DMS114 treated with DMSO at 0.1 percent for 48 hours (cell line): Measurements from ENCODE around the gene SCAMP2.

Source experiments
- DNase-seq: peaks from one replicate; lab custom pipeline; 2025; ENCODE audit not compliant: unreplicated experiment; lab: John Stamatoyannopoulos, UW

The SCAMP2 gene

DNA sequence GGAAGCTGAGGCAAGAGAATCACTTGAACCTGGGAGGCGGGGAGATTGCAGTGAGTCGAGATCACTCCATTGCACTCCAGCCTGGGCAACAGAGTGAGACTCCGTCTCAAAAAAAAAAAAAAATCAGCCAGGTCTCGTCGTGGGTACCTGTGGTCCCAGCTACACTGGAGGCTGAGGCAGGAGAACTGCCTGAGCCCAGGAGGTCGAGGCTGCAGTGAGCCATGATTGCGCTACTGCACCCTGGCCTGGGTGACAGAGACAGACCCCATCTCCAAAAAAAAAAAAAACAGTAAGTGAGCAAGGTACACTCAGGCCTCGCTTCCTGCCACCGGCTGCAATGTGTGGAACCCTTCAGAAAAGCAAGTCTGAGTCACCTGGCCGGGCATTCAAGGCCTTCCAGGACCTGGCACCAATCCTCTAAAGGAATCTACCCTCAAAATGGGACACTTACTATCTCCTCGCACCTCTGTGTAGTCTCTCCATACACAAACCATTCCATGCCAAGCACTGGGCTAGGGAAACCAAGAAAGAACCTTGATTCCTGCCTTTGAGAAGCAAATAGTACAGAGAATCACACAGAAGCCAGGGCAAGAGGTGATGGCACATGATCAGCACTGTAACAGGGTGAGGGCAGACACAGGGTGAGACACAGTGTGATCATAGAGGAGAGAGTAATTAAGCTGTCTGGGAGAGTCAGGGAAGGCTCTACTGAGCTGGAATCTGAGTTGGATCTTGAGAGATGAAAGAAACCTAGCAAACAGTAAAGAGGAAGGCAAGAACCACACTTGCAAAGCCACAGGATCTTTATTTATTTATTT, 9.7 kb downstream of the SCAMP2 start:
- DNase-seq: no peak

DNA sequence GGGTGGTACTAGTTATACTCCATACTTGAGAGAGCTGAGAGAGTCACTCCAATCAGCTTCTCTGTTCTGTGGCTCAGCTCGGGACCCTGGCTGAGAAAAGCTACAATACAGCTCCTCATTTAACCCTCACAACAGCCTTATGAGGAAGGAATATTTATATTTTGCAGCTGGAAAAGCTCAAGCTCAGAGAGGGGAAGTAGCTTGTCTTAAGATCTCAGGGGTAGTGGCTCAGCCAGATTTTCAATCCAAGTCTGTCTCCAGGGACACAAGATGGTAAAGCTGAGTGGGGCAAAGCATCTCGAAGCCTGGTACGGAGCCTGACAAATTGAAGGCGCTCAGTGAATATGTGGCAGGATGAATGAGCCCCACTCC, 14.8 kb downstream of the SCAMP2 start:
- no peak for DNase-seq

DNA sequence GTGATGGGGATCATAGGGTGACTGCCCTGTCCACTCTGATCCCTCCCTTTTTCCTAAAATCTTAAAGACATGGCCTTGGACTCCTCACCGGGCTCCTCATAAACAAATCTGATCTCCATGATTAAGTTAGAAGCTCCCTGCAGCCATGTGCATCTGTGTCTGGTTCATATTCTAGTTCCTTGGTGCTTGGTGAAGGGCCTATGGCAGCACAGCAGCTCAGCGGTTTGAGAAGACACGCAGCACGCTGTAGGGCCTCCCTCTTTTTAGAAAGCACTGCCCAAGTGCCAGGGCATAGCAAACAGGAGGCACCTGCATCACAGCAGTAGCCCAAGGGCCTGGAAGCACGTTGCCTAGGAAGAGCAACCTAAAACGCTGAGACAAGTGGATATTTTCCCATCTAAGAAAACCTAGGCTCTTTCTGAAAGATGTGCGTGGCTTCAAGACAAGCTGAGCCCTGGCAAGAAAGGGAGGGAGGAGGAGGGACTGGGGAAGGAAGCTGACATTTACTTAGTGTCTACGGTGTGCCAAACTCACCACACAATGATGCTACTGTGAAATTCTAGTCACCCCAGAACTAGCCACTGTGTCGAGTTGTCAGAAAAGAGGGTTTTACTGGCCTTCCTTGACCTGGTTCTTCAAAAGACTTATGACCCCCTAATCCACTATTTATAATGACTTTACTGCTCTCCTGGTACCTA, 15.3 kb downstream of the SCAMP2 start:
- DNase-seq: no peak

DNA sequence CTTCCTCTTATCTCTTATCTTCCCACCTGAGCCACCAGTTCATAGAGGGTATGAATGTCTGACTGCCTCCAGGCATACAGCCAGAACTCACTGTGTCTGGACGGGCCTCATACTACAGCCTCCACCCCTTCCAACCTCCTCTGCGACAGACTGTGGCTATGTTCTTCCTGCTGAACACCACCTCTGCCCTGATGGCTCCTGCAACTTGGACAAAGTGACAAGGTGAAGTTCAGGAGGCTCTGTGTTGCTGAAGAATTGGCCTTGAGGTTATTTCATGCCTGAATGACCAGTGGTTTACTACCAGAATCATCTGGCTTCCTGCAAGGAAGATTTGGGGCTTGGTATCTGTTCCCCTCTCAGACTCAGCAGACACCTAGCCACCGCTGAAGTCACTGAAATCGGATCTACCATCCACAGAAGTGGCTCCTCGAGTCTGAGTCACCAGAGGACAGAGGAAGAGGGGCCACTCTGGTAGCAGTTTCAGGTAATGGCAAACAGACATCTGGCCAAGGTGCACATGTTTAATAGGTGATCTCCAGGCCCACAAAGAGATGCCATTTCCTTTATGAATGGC, 16.0 kb downstream of the SCAMP2 start:
- no peak for DNase-seq

DNA sequence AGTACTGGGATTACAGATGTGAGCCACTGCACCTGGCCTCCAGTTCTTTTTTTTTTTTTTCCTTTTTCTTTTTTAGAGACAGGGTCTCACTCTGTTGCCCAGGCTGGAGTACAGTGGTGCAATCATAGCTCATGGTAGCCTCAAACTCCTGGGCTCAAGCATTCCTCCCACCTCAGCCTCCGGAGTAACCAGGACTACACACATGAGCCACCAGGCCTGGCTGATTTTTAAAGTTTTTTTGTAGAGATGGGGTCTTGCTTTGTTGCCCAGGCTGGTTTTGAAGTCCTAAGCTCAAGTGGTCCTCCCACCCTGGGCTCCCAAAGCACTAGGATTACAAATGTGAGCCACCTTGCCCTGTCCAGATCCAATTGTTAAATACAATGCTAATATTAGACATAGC, 16.6 kb downstream of the SCAMP2 start:
- DNase-seq: no peak

DNA sequence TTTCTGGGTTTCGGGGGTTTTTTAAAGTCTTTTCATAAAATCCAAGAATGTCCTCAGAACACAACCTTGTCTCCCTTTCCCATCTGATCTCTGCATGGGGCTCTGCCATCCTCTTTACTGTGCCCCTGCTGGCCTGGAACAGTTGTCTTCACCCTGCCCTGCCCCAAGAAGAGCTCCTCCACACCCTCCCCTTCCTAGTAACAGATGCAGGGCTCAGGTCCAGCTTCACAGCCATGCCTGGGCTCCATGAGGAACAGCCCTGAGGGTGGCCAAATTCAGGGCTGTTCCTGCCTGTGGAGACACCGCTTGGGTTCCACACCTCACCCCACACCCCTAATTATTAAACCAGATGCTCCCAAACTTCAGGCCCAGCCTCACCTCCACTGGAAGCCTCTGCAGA, 17.3 kb downstream of the SCAMP2 start:
- DNase-seq: no peak

DNA sequence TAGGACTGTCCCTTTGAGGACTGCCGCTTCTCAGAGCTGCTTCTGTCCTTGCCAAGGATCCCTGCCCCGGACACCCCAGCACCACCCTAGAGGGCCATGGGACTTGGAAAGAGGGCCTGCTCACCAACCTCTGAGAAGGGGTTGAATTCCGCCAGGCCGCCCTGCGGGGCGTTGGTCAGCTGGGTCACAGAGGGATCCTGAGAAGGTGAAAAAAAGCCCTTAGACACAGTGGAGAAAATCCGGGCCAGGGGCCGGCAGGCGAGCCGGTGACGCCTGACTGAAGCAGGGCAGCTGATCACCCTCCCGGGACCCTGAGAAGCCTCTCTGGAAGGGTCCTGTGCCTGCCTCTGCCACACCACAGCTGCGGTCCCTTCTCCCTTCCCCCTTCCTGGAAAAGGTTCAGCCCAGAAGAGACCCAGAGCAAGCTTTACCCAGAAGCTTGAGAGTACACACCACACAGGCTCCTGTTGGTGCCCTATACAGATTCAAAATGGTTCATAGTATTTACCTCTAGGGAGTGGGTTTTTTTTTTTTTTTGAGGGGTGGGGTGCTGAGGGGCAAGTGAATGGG, 18.6 kb downstream of the SCAMP2 start:
- DNase-seq: no peak

DNA sequence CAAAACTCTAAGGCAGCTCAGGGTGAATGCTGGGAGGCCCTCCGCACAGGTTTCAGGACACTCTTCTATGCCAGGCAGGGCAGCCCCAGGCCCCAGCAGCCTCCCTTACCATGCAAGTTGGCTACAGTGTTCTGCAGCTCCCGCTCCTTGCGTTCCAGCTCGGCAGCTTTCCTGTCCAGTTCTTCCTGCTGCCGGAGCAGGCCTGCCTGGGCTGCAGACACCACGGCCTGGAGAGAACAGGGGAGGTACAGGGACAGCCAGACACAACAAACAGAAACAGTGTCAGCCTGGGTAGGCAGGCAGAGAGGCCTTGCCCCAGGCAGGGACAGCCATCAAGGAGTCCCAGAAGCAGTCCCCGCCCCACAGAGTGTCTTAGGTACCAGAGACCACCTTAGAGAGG, 21.2 kb downstream of the SCAMP2 start:
- DNase-seq: no peak

DNA sequence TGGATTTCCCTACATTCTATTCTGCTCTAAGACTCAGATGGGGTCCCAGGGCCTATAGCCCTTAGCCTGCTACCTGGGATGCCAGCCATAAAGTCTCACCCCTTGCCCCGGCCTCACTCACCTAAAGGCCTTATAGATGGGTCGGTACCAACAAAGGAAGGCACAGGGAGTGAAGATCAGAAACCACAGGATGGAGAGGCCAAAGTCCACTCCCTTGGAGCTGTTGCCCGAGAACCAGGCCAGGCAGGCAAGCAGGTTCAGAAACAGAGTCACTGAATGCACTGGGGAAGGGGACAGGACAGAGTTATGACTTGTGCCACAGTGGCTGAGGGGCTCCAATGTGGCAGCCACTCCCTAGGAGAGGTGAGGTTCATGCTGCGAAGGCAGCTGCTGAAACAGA, 22.8 kb downstream of the SCAMP2 start:
- no peak for DNase-seq

DNA sequence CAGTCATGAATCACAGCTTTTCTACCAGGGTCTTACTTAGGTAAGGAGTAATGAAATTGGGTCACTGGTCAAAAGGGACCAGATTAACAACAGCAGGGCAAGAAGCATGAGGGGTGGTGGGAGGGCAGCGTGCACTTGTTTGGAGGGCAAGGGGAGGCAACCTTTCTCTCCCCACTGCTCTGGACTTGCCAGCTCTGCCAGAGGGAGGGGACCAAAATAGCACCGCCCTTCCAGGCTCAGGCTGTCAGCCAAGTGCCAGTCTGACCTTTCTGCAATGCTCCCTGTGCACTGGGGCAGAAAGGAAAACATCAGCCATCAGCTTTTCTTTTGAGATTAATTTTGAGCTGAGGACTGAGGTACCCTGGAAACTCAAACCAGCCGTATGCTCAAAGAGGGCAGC, 25.7 kb downstream of the SCAMP2 start:
- DNase-seq: no peak

DNA sequence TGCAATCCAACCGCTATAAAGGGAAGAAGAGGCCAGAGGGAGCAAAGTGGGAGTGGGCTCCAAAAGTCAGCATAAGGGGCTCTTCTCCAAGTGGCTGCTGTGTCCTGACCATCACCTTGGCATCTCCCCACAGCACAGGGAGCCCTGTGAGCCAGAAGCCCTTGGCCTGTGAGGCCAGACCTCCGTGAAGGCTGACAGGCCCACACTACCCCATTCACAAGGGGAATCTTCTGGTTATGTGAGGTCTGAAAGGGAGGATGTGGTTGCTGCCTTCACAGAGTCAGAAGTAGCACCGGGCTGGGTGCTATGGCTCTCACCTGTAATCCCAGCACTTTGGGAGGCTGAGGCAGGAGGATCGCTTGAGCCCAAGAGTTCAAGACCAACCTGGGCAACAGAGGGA, 27.6 kb downstream of the SCAMP2 start:
- no peak for DNase-seq

DNA sequence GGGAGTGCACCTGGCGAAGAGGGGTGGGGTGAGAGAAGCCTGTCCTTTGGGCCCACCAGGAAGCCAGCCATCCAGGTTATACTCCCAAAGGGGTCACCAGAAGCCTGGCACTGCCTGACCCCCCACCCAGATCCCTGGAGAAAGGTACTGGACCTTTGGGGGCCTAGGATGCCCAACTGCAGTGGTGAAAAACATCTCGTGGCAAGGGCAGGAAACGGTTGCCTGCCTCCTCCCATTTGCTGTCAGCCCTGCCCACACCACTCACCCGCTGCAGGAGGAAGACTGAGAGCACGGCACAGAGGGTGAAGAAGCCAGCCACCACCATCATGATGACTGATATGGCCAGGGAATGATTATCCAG, 28.0 kb downstream of the SCAMP2 start:
- no peak for DNase-seq

DNA sequence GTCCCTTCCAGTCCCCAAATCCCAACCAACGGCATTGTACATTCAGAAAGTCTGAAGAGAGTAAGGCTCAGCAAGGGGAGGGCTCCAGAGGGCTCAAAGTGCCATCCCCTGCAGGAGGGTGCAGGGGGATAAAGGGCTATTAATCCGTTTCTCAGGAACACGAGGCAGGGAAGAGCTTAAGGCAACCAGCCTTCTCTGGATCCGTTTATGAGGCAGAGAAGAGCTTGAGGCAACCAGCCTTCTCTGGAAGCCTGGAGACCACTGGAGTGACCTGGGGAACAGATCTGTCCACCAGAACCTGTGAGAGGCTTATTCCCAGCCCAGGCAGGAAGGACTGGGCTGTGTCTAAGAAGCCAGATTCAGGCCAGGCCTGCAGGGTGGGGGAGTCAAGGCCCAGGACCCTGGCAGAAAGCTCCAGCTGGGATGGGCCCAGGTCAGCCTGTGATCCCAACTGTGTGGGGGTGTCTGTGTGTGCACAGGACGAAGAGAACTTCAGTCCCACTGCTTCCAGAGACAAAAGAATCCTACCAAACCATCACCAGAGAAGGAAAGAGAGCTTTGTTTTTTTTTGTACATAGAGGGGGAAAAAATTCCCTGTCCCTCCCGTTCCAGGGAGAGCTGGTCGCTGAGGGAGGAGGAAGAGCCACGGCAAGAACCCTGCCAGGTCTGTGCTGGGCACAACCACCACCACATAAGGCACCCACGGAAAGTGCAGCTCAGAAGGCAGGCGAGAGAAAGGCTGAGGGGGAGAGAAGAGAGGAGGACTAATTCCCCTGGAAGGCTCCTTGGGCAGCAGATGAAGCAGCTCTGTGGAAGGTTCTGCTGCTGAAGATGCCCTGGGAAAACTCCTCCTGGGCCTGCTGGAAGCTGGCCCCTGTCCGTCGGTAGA, 28.6 kb downstream of the SCAMP2 start:
- no peak for DNase-seq

DNA sequence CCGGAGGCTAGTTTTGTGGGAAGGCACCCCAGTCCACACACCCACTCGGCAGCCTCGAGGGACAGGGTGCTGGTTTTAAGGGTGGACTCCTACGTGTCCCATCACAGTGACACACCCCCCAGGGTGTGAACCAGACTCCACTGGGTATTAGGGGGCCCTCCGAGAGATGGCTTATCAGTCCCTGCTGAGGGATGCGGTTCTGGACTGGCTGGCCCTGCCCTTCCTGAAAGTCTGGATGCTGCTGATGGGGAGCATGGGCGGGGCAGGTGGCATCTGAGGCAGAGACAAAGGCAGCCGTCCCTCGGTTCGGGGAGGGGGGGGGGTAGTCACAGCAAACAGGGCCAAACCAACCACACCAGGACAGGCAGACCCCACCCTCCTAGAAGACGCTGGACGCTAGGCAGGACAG, 29.3 kb downstream of the SCAMP2 start:
- DNase-seq: no peak

DNA sequence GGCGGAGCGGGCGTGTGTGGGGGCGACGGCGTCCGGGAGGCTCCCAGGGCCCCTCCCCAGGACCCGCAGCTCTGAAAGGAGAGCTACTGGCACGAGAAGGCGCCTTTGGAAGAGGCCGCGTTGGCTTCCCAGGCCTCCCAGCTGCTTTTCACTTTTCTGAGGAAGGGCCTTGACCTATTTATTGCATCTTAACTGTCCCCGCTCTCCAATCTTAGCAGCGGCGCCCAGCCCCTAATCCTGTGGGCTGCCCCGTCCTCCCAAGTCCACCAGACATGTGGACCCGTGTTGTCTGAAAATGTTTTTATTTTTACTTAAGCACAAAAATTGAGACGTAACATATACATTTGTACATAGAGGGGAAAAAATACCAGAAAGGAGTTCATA, 29.7 kb downstream of the SCAMP2 start:
- no peak for DNase-seq

DNA sequence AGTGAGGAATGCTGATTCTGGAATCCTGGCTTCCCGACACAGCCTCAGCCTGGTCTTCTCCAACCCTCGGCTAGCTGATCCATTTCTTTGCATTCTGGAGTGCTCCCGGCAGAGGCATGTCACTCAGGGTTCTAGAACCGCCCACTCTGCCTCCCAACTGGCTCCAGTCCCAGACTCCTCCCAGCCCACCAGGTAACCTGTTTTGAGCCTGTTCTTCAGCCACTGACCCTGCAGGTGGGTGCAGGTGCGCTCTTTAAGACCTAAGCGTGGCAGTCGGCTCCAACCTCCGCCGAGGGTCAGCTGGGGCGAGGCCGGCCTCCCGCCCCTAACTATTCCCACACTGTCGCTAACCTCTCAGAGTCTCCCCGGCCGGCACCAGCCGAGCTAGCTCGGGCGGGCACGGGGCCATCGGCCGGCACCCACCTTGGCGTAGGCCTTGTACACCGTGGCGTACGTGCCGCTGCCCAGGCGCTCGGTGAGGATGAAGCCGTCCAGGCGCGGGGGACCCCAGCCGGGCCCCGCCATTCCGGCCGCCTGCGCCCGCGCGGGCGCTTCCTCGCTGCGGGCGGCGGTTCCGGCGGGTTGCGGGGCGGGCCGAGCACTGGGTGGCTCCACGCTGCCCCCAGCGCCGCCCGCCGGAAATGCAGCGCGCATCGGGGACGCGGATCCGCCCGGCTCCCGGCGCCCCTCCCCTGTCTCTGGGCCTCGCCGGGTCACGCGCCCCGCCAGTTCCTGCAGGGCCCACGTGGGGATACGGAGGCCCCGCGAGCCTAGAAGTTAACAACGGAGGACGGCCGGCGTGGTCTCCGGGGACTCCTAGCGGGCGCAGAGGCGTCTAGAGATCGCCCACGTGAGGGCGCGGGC, 30.4 kb downstream of the SCAMP2 start, which contains the start of gene ULK3:
ULK3 (minus strand) TSS at position 576 of the 864 bp plus-strand sequence; CDS start at position 525, 51 bp downstream.
- peak; percentile 77 for DNase-seq

DNA sequence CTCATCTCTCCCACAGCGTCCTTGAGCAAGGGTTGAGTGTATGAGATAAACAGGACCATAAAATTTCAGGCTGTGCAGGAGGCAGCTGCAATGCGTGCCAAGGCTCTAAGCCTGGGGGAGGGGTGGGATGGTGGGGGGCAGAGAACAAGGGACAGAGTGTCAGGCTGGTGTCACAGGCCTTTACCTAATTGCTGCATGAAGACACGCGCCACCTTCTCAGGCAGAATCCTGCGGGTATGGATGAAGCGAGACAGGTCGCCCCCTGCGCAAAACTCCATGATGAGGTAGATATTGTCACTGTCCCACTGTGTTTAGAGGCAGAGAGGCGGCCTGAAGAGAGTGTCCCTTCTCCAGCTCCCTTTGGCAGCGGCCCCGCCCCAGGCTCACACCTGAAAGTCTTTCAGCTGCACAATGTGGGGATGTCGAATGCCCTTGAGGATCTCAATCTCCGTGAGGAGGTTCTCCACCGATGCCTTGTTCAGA, 31.2 kb downstream of the SCAMP2 start:
- no peak for DNase-seq

DNA sequence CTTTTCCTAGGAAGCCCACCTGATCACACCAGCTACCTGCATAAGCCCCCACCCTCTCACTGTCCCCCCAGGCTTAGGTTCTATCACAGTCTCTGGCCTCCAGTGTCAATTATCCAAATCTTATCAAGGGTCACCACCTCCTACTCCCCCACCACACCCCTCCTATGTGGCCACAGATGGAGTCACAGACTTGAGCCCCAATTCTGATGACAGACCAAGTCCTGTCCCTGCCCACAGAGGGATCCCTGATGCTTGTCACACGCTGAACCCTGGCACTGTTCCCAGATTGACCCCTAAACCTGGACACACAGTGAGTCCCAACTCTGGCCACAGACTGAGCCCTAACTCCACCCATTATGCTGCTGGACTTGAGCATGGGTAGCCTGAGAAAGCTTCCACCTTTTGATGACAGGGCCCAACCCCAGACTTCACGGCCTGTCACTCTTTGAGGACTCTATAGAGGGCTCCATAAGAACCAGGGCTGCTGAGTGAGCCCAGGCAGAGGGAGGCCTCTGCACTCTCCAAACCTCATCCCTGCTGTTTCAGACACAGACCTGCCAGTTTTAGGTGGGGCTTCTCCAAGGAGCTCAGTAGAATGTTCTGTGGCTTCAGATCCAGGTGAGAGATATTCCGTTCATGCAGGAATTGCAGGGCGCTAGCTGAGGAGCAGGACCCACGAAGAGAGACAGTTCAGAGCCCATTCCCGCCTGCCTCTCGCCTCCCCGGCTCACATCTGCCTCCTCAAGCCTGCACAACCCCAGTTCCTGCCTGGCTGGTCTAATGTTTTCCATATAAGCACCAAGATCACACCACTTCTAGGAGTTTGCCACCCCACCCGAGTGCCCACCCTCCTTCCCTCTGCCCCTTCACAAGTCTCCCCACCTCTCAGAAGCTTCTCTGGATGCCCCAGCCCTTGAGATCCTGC, 32.1 kb downstream of the SCAMP2 start:
- DNase-seq: no peak
